Upper lobe of right lung (tissue), 1 donor: Measurements from ENCODE around the gene TMEM87A. TPM values are rescaled to one million over a fixed set of nuclear protein-coding genes. Genes with fewer than 3 reads are reported as not detected.
A peak's percentile ranks its signal among the peaks of the same experiment; 100 is the strongest.

Experiments used
- ATAC-seq: fragments of 200-7000 bp; cut with Tn5 transposase; one replicate; pipeline ENCODE4 v1.9.1; 2020; ENCODE audit warnings: mild to moderate bottlenecking, moderate library complexity
- DNase-seq: peaks from one replicate; pipeline ENCODE4 v3.0.0-alpha.2; 2020
- H3K27ac ChIP-seq: fragments of 200-600 bp; one replicate; pipeline ENCODE4 v1.8.0; 2022
- H3K27me3 ChIP-seq: fragments of 200-600 bp; one replicate; pipeline ENCODE4 v1.8.0; 2022; ENCODE audit warnings: mild to moderate bottlenecking
- H3K36me3 ChIP-seq: fragments of 200-600 bp; one replicate; pipeline ENCODE4 v1.8.0; 2022
- H3K4me1 ChIP-seq: fragments of 200-600 bp; one replicate; pipeline ENCODE4 v1.8.0; 2022
- H3K4me3 ChIP-seq: fragments of 200-600 bp; one replicate; pipeline ENCODE4 v1.8.0; 2022; ENCODE audit warnings: mild to moderate bottlenecking
- H3K9me3 ChIP-seq: fragments of 200-600 bp; one replicate; pipeline ENCODE4 v1.8.0; 2022
- CTCF ChIP-seq: fragments of 200-600 bp; IDR thresholded peaks from one replicate; pipeline ENCODE4 v1.8.0; 2022; ENCODE audit warnings: antibody characterized with exemption
- intact Hi-C: fragments of 100-400 bp; cut with DNase I; formaldehyde crosslinking; loops from one replicate; pipeline ENCODE4 v1.11.0; 2022
- total RNA-seq: library from RNA; stranded (reverse); fragmentation: NEBNext Ultra II Directional; extraction: Animal tissue kit (Norgen Biotek cat#: 25700); gene quantifications from one replicate; pipeline ENCODE4 v1.2.1, GENCODE V29; 2021
- donor health status: DM: no; HTN: yes; CAD: no; lungs with severe emphysema.

TMEM87A gene
- total RNA-seq, 1 donor from 2014 or later: 129 TPM

GRCh38 chr15:42267286-42267685, 5.9 kb downstream of the TMEM87A start:
- no peak for TF ChIP-seq CTCF
- no peak overlapping the region for H3K4me3 ChIP-seq
- H3K4me1 ChIP-seq: peaks cover 21% of the 10 kb centered on the region
- DNase-seq: no peak
- no peaks in the 10 kb centered on the region for H3K9me3 ChIP-seq
- peaks cover 69% of the 10 kb centered on the region for H3K36me3 ChIP-seq
- ATAC-seq: no peak
- intact Hi-C loops: no loop called here
- H3K27ac ChIP-seq: no peak overlapping the region
- no peaks in the 10 kb centered on the region for H3K27me3 ChIP-seq

- Histone ChIP-seq H3K27me3 (no peaks in the 10 kb centered on the region), H3K9me3 (no peaks in the 10 kb centered on the region), H3K27ac (no peak overlapping the region), H3K4me3 (no peak overlapping the region), H3K36me3 (peaks cover 90% of the 10 kb centered on the region), H3K4me1 (no peaks in the 10 kb centered on the region)
- intact Hi-C loops: no loop called here
- DNase-seq (no peak), ATAC-seq (no peak)
- no peak for TF ChIP-seq CTCF
Measured at GRCh38 chr15:42264795-42265194, 8.4 kb downstream of the TMEM87A start.

- ATAC-seq (peak; percentile 85), DNase-seq (no peak)
- Histone ChIP-seq H3K4me1 (peaks cover 7% of the 10 kb centered on the region), H3K36me3 (peaks cover 43% of the 10 kb centered on the region), H3K4me3 (no peak overlapping the region), H3K27me3 (no peaks in the 10 kb centered on the region), H3K27ac (no peak overlapping the region), H3K9me3 (no peaks in the 10 kb centered on the region)
- intact Hi-C loops: no loop called here
- no peak for TF ChIP-seq CTCF
Measured at GRCh38 chr15:42253300-42253699, 19.9 kb downstream of the TMEM87A start.

- H3K36me3 ChIP-seq: peaks cover 64% of the 10 kb centered on the region
Measured at GRCh38 chr15:42240823-42241222, 32.4 kb downstream of the TMEM87A start.

GRCh38 chr15:42239528-42240182, 33.6 kb downstream of the TMEM87A start:
- Histone ChIP-seq H3K36me3 (peaks cover 74% of the 10 kb centered on the region), H3K4me3 (no peak overlapping the region), H3K9me3 (no peaks in the 10 kb centered on the region), H3K27ac (peak overlapping the region; percentile 71), H3K27me3 (no peaks in the 10 kb centered on the region), H3K4me1 (no peaks in the 10 kb centered on the region)
- no peak for DNase-seq
- peak; percentile 90 for ATAC-seq
- TF ChIP-seq CTCF: no peak
- intact Hi-C loops: no loop called here

More at GRCh38 chr15:42240823-42241222, 32.4 kb downstream of the TMEM87A start:
- Histone ChIP-seq H3K9me3 (no peaks in the 10 kb centered on the region), H3K4me3 (no peak overlapping the region), H3K4me1 (no peaks in the 10 kb centered on the region), H3K27me3 (no peaks in the 10 kb centered on the region), H3K27ac (peak overlapping the region; percentile 71)
- no peak for DNase-seq
- intact Hi-C loops: no loop called here
- ATAC-seq: no peak
- TF ChIP-seq CTCF: no peak

- intact Hi-C loops: no loop called here
- no peak overlapping the region for H3K4me3 ChIP-seq
- H3K27me3 ChIP-seq: no peaks in the 10 kb centered on the region
- ATAC-seq (peak; percentile 56), DNase-seq (no peak)
- no peaks in the 10 kb centered on the region for H3K9me3 ChIP-seq
- H3K27ac ChIP-seq: no peak overlapping the region
- H3K36me3 ChIP-seq: peaks cover 95% of the 10 kb centered on the region
- no peaks in the 10 kb centered on the region for H3K4me1 ChIP-seq
- TF ChIP-seq CTCF: no peak
Measured at GRCh38 chr15:42233107-42233506, 40.1 kb downstream of the TMEM87A start.
